Measurements from ENCODE around the gene PLCB4. TPM values are rescaled to one million over a fixed set of nuclear protein-coding genes. Genes with fewer than 3 reads are reported as not detected.
"Not testable (repeated sequence)": the region's sequence is repeated elsewhere in the genome, so short reads cannot be mapped to it uniquely, and the experiment has no call there.

Gene PLCB4
- polyA plus RNA-seq, 1 experiment, result 18.6 TPM

DNA sequence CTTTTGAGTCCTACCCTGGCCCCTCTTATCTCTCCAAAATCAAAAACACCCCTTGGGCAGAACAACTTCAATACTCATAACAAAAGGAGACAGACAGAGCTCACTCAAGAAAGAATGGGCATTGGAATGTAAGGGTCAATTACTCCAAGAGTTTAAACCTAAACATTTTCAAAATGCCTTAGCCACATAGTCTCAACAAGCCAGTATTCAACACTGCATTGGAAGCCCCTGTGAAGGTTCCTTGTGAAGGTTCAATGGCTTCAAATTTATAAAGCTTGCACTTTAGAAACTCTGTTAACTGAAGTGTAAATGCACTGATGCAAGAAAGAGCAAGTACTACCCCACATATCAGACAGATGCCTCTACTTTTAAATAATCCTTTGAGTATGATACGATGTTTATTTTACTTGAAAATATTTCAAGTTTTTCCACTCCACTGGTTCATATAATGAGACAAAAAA is 306.4 kb downstream of the PLCB4 start:
- CTCF ChIA-PET, result interaction anchor here (2.1 to 4.1 kb wide), 3 partner anchors 18 to 521 kb away, joined by 11 to 20 read pairs (median 17); no protein-coding TSS in a partner anchor

GRCh38 chr20:9377007-9377406 is 308.1 kb downstream of the PLCB4 start:
- Histone ChIP-seq H3K27ac (ENCODE audit: low read depth, low read length) (no peak overlapping the region), H3K27me3 (ENCODE audit: control insufficient read depth, insufficient read depth, low read length) (no peaks in the 10 kb centered on the region), H3K9me3 (ENCODE audit: control insufficient read depth, insufficient read depth, low read length) (no peaks in the 10 kb centered on the region), H3K4me3 (ENCODE audit: low read depth, low read length) (no peak overlapping the region)
- ChIA-PET POLR2A (no interaction called here), CTCF (interaction anchor here (2.1 to 4.1 kb wide), 3 partner anchors 16 to 523 kb away, joined by 11 to 20 read pairs (median 17); no protein-coding TSS in a partner anchor)
- no peak for DNase-seq (ENCODE audit: low read depth, low spot score)
- TF ChIP-seq, protein P1, sequence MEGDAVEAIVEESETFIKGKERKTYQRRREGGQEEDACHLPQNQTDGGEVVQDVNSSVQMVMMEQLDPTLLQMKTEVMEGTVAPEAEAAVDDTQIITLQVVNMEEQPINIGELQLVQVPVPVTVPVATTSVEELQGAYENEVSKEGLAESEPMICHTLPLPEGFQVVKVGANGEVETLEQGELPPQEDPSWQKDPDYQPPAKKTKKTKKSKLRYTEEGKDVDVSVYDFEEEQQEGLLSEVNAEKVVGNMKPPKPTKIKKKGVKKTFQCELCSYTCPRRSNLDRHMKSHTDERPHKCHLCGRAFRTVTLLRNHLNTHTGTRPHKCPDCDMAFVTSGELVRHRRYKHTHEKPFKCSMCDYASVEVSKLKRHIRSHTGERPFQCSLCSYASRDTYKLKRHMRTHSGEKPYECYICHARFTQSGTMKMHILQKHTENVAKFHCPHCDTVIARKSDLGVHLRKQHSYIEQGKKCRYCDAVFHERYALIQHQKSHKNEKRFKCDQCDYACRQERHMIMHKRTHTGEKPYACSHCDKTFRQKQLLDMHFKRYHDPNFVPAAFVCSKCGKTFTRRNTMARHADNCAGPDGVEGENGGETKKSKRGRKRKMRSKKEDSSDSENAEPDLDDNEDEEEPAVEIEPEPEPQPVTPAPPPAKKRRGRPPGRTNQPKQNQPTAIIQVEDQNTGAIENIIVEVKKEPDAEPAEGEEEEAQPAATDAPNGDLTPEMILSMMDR (IDR thresholded peaks at IDR 0.05; ENCODE audit: low read depth, low read length), result no peak

More for the DNA sequence above, 306.4 kb downstream of the PLCB4 start:
- Histone ChIP-seq H3K4me3 (ENCODE audit: low read depth, low read length) (no peak overlapping the region), H3K27ac (ENCODE audit: low read depth, low read length) (peak overlapping the region; percentile 74), H3K27me3 (ENCODE audit: control insufficient read depth, insufficient read depth, low read length) (no peaks in the 10 kb centered on the region), H3K9me3 (ENCODE audit: control insufficient read depth, insufficient read depth, low read length) (no peaks in the 10 kb centered on the region)
- peak; percentile 27 for DNase-seq (ENCODE audit: low read depth, low spot score)
- POLR2A ChIA-PET, result no interaction called here
- TF ChIP-seq, protein P1 (IDR thresholded peaks at IDR 0.05; ENCODE audit: low read depth, low read length), result no peak

DNA sequence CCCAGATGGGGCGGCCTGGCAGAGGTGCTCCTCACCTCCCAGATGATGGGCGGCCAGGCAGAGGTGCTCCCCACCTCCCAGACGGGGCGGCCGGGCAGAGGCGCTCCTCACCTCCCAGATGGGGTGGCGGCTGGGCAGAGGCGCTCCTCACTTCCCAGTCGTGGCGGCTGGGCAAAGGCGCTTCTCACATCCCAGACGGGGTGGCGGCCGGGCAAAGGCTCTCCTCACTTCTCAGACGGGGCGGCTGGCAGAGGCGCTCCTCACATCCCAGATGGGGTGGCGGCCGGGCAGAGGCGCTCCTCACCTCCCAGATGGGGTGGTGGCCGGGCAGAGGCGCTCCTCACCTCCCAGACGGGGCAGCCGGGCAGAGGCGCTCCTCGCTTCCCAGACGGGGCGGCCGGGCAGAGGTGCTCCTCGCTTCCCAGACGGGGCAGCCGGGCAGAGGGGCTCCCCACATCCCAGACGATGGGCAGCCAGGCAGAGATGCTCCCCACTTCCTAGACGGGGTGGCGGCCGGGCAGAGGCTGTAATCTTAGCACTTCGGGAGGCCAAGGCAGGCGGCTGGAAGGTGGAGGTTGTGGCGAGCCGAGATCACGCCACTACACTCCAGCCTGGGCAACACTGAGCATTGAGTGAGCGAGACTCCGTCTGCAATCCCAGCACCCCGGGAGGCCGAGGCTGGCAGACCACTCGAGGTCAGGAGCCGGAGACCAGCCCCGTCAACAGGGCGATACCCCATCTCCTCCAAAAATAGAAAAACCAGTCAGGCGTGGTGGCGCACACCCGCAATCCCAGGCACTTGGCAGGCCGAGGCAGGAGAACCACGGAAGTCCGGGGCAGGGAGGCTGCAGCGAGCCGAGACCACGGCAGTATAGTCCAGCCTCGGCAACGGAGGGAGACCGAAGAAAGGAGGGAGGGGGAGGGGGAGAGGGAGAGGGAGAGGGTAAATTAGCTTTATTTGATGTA is 316.7 kb downstream of the PLCB4 start:
- POLR2A ChIA-PET; H3K27ac ChIP-seq (ENCODE audit: low read depth, low read length); H3K4me3 ChIP-seq (ENCODE audit: low read depth, low read length); H3K27me3 ChIP-seq (ENCODE audit: control insufficient read depth, insufficient read depth, low read length); DNase-seq (ENCODE audit: low read depth, low spot score): not testable (repeated sequence)
- CTCF ChIA-PET, result interaction anchor here (2.1 kb wide), 1 partner anchor 8 kb away, joined by 11 read pairs; no protein-coding TSS in a partner anchor
- H3K9me3 ChIP-seq (ENCODE audit: control insufficient read depth, insufficient read depth, low read length), result peaks cover 10% of the 10 kb centered on the region; the same call in 1 of the 2 replicates

DNA sequence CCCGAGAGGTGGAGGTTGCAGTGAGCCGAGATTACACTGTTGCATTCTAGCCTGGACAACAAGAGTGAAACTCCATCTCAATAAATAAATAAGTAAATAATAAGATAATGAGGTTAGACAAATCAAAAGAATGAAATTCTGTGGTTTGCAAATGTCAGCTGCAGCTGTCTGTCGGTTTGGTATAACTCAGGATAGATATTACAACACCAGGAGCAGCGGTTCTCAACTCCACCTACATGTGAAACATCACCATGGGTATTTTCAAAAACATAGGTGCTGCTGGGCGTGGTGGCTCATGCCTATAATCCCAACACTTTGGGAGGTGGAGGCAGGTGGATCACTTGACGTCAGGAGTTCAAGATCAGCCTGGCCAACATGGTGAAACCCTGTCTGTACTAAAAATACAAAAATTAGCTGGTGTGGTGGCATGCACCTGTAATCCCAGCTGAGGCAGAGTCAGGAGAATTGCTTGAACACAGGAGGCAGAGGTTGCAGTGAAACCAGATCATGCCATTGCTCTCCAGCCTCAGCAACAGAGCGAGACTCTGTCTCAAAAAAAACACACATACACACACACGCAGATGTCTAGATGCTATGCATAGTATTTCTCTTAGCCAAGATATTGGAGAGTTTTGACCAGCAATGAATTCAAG is 319.4 kb downstream of the PLCB4 start:
- POLR2A ChIA-PET, result no interaction called here
- CTCF ChIA-PET, result interaction anchor here (1.1 to 5.7 kb wide), 3 partner anchors 20 to 629 kb away, joined by 6 to 55 read pairs (median 8); no protein-coding TSS in a partner anchor
- Histone ChIP-seq H3K27me3 (ENCODE audit: control insufficient read depth, insufficient read depth, low read length) (no peaks in the 10 kb centered on the region), H3K27ac (ENCODE audit: low read depth, low read length) (no peak overlapping the region), H3K4me3 (ENCODE audit: low read depth, low read length) (no peak overlapping the region), H3K9me3 (ENCODE audit: control insufficient read depth, insufficient read depth, low read length) (peaks cover 10% of the 10 kb centered on the region; the same call in 1 of the 2 replicates)
- DNase-seq (ENCODE audit: low read depth, low spot score), result no peak
- TF ChIP-seq, protein P1 (IDR thresholded peaks at IDR 0.05; ENCODE audit: low read depth, low read length), result no peak

DNA sequence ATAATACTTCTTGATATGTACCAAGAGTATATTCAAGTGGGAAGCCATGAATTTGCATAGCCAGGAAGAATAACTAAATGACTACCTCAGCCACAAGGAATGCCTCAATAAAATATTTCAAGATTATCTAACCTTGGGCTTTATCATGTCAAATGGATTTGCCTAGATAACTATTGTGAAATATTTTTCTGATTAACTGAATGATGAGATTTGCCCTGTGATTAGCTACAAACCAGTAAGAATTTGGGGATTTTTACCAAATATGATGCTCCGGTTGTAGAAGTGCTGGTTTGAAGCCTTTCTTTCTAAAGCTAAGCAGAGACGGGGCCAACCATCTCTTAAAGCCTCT is 319.9 kb downstream of the PLCB4 start:
- POLR2A ChIA-PET, result no interaction called here
- Histone ChIP-seq H3K27ac (ENCODE audit: low read depth, low read length) (no peak overlapping the region), H3K27me3 (ENCODE audit: control insufficient read depth, insufficient read depth, low read length) (no peaks in the 10 kb centered on the region), H3K9me3 (ENCODE audit: control insufficient read depth, insufficient read depth, low read length) (peaks cover 10% of the 10 kb centered on the region; the same call in 1 of the 2 replicates), H3K4me3 (ENCODE audit: low read depth, low read length) (no peak overlapping the region)
- TF ChIP-seq, protein P1 (IDR thresholded peaks at IDR 0.05; ENCODE audit: low read depth, low read length), result no peak
- CTCF ChIA-PET, result interaction anchor here (1.1 to 5.7 kb wide), 3 partner anchors 19 to 629 kb away, joined by 6 to 55 read pairs (median 8); no protein-coding TSS in a partner anchor
- no peak for DNase-seq (ENCODE audit: low read depth, low spot score)

Measured in AG04450 (cell line).